ENCODE data around the gene NFKBIA.
"Not testable (repeated sequence)": the region's sequence is repeated elsewhere in the genome, so short reads cannot be mapped to it uniquely, and the experiment has no call there.

NFKBIA gene

GRCh38 chr14:35366056-35366451 is 38.5 kb downstream of the NFKBIA start:
- no peak for DNase-seq

GRCh38 chr14:35365130-35366055 is 39.2 kb downstream of the NFKBIA start:
- DNase-seq: no peak

GRCh38 chr14:35362911-35363374 is 41.6 kb downstream of the NFKBIA start:
- no peak for DNase-seq

GRCh38 chr14:35362450-35362849 is 42.1 kb downstream of the NFKBIA start:
- no peak for DNase-seq

- no peak for DNase-seq
Measured at GRCh38 chr14:35361141-35361480, 43.4 kb downstream of the NFKBIA start.

GRCh38 chr14:35359655-35360054 is 44.9 kb downstream of the NFKBIA start:
- not testable (repeated sequence) for DNase-seq

- DNase-seq: no peak
Measured at GRCh38 chr14:35355981-35356841, 48.3 kb downstream of the NFKBIA start.

GRCh38 chr14:35355235-35355634 is 49.3 kb downstream of the NFKBIA start:
- DNase-seq: not testable (repeated sequence)

- no peak for DNase-seq
Measured at GRCh38 chr14:35353409-35354172, 51.0 kb downstream of the NFKBIA start.

- no peak for DNase-seq
Measured at GRCh38 chr14:35352274-35353233, 52.0 kb downstream of the NFKBIA start.

GRCh38 chr14:35351897-35352273 is 52.7 kb downstream of the NFKBIA start:
- no peak for DNase-seq

Data from NCI-H187 (cell line).